PC-3 (cell line): Measurements from ENCODE around the gene CPSF4. TPM values are rescaled to one million over a fixed set of nuclear protein-coding genes. Genes with fewer than 3 reads are reported as not detected.
"Not testable (repeated sequence)": the region's sequence is repeated elsewhere in the genome, so short reads cannot be mapped to it uniquely, and the experiment has no call there.

Experiments
- ATAC-seq: fragments of 200-7000 bp; cut with Tn5 transposase; 2 replicates; pipeline ENCODE4 v1.9.1; 2020; ENCODE audit warnings: mild to moderate bottlenecking, moderate library complexity
- BruUV-seq: library from RNA; stranded (reverse); fragments of 400-500 nt; replicated peaks from 2 replicates; lab custom pipeline; 2021; lab: Mats Ljungman, UMichigan
- CTCF ChIA-PET: fragments of 300-600 bp; sonication (Branson Sonifier 250); formaldehyde crosslinking; loops from one replicate; lab custom pipeline; 2022; ENCODE audit warnings: antibody characterized with exemption; lab: Charles Lee
- POLR2A ChIA-PET: fragments of 300-600 bp; sonication (Branson Sonifier 250); formaldehyde crosslinking; loops from one replicate; lab custom pipeline; 2022; ENCODE audit warnings: antibody characterized with exemption; ENCODE audit not compliant: unreplicated experiment; lab: Charles Lee
- DNase-seq: peaks from one replicate; pipeline ENCODE4 v3.0.0-alpha.2; 2015
- H2AFZ ChIP-seq: fragments of 300-600 bp; sonication (generic); 2 replicates; pipeline ENCODE4 v1.6.0; 2016; ENCODE audit warnings: antibody characterized with exemption, low read length
- H3F3A ChIP-seq: fragments of 300-600 bp; sonication (generic); one replicate; pipeline ENCODE4 v1.6.0; 2017; ENCODE audit warnings: antibody characterized with exemption, low read length, control low read depth, mild to moderate bottlenecking; ENCODE audit not compliant: unreplicated experiment
- H3K27ac ChIP-seq: fragments of 300-600 bp; sonication (generic); 2 replicates; pipeline ENCODE4 v1.5.1; 2016; ENCODE audit warnings: mild to moderate bottlenecking, low read length
- H3K27me3 ChIP-seq: fragments of 300-600 bp; sonication (generic); 2 replicates; pipeline ENCODE4 v1.6.1; 2016; ENCODE audit warnings: low read length, mixed read lengths
- H3K36me3 ChIP-seq: fragments of 300-600 bp; sonication (generic); 2 replicates; pipeline ENCODE4 v1.6.1; 2016; ENCODE audit warnings: low read depth, mixed run types, low read length, mixed read lengths
- H3K4me1 ChIP-seq: fragments of 300-600 bp; sonication (generic); 2 replicates; pipeline ENCODE4 v1.5.1; 2016; ENCODE audit warnings: low read length; ENCODE audit not compliant: insufficient read depth
- H3K4me2 ChIP-seq: fragments of 300-600 bp; sonication (generic); 2 replicates; pipeline ENCODE4 v1.6.0; 2016; ENCODE audit warnings: low read length
- H3K4me3 ChIP-seq: fragments of 300-600 bp; sonication (generic); 2 replicates; pipeline ENCODE4 v1.5.1; 2016; ENCODE audit warnings: mild to moderate bottlenecking, low read length, mixed read lengths
- H3K79me2 ChIP-seq: fragments of 300-600 bp; sonication (generic); 2 replicates; pipeline ENCODE4 v1.6.1; 2017; ENCODE audit warnings: low read length, mixed read lengths
- H3K9ac ChIP-seq: fragments of 300-600 bp; sonication (generic); 2 replicates; pipeline ENCODE4 v1.6.0; 2016; ENCODE audit warnings: mild to moderate bottlenecking, low read length
- H3K9me2 ChIP-seq: fragments of 300-600 bp; sonication (generic); replicated peaks from 2 replicates; pipeline ENCODE4 v1.6.1; 2016; ENCODE audit warnings: mixed run types, low read length, mixed read lengths
- H3K9me3 ChIP-seq: fragments of 300-600 bp; sonication (generic); 2 replicates; pipeline ENCODE4 v1.6.1; 2016; ENCODE audit warnings: low read length, mixed read lengths
- H4K20me1 ChIP-seq: fragments of 300-600 bp; sonication (generic); 2 replicates; pipeline ENCODE4 v1.6.1; 2016; ENCODE audit warnings: low read length, mixed read lengths
- CTCF ChIP-seq: fragments of 300-600 bp; sonication (generic); conservative IDR thresholded peaks from 2 replicates; pipeline ENCODE4 v1.5.1; 2017; ENCODE audit warnings: antibody characterized with exemption, low read depth, mild to moderate bottlenecking, low read length
- EZH2 ChIP-seq: fragments of 300-600 bp; sonication (generic); IDR thresholded peaks from one replicate; pipeline ENCODE4 v1.6.1; 2017; ENCODE audit warnings: antibody characterized with exemption, mild to moderate bottlenecking, low read length; ENCODE audit not compliant: unreplicated experiment
- EZH2phosphoT487 ChIP-seq: fragments of 300-600 bp; sonication (generic); IDR thresholded peaks from 2 replicates; pipeline ENCODE4 v1.6.1; 2018; ENCODE audit warnings: mild to moderate bottlenecking, antibody characterized with exemption, low read length, borderline replicate concordance
- intact Hi-C: fragments of 100-400 bp; cut with micrococcal nuclease; formaldehyde crosslinking; loops from 2 replicates; pipeline ENCODE4 v1.9.0; 2023
- total RNA-seq: library from RNA; depleted of rRNA; stranded (reverse); fragments of >200 nt; gene quantifications from 2 replicates; pipeline ENCODE4 v1.2.3, GENCODE V29; 2014

Gene CPSF4
- total RNA-seq, 1 experiment from 2014 or later: 65.3 TPM

GRCh38 chr7:99409806-99410205 is 28.9 kb upstream of the CPSF4 start:
- Histone ChIP-seq H3K4me3 (peak overlapping the region; percentile 90), H3K4me2 (peak overlapping the region; percentile 91), H3K9me3 (no peaks in the 10 kb centered on the region), H3K9me2 (no peaks in the 10 kb centered on the region), H4K20me1 (peaks cover 13% of the 10 kb centered on the region), H3K27me3 (no peaks in the 10 kb centered on the region), H3K9ac (peak overlapping the region; percentile 98), H3F3A (no peaks in the 10 kb centered on the region), H3K27ac (no peak overlapping the region), H3K4me1 (peaks cover 22% of the 10 kb centered on the region), H3K36me3 (peaks cover 38% of the 10 kb centered on the region), H3K79me2 (peaks cover 62% of the 10 kb centered on the region), H2AFZ (no peak overlapping the region)
- TF ChIP-seq CTCF (no peak), EZH2phosphoT487 (no peak), EZH2 (no peak)
- CTCF ChIA-PET: no interaction called here
- no peak for ATAC-seq
- intact Hi-C loops: loop anchor here (2.0 to 5.0 kb wide), 2 partner anchors 29 to 672 kb away; partner anchors contain the start of genes CPSF4, PTCD1 and ZNF3
- no peak for DNase-seq
- POLR2A ChIA-PET: no interaction called here
- no TSS peak for BruUV-seq

- no peak for TF ChIP-seq EZH2phosphoT487
- no peak for TF ChIP-seq EZH2
- TF ChIP-seq CTCF: no peak
- H3K4me2 ChIP-seq: peak overlapping the region; percentile 91; the same call in 1 of the 2 replicates
Observed at GRCh38 chr7:99410635-99411034, 28.1 kb upstream of the CPSF4 start.

GRCh38 chr7:99415513-99416127 is 23.1 kb upstream of the CPSF4 start:
- peaks cover 60% of the 10 kb centered on the region for H3K36me3 ChIP-seq
- H4K20me1 ChIP-seq, H3F3A ChIP-seq, H3K9ac ChIP-seq, H3K4me1 ChIP-seq, H3K4me2 ChIP-seq, H3K79me2 ChIP-seq, ATAC-seq, H3K9me2 ChIP-seq, H2AFZ ChIP-seq, H3K4me3 ChIP-seq, BruUV-seq, H3K27me3 ChIP-seq, H3K9me3 ChIP-seq, intact Hi-C loops, H3K27ac ChIP-seq: not testable (repeated sequence)
- ChIA-PET CTCF (interaction anchor here (0.7 kb wide), 2 partner anchors 40 to 637 kb away, joined by 7 to 9 read pairs; no protein-coding TSS in a partner anchor), POLR2A (interaction anchor here (0.6 kb wide), 2 partner anchors 472 to 580 kb away, joined by 4 to 6 read pairs; no protein-coding TSS in a partner anchor)
- TF ChIP-seq CTCF: peak; percentile 49
- peak; percentile 69 for DNase-seq

More at GRCh38 chr7:99410635-99411034, 28.1 kb upstream of the CPSF4 start:
- intact Hi-C loops: no loop called here
- Histone ChIP-seq H3K27me3 (no peaks in the 10 kb centered on the region), H3K27ac (no peak overlapping the region), H3K9ac (no peak overlapping the region), H3K9me2 (no peaks in the 10 kb centered on the region), H3K79me2 (peaks cover 54% of the 10 kb centered on the region), H4K20me1 (peaks cover 13% of the 10 kb centered on the region), H3F3A (no peaks in the 10 kb centered on the region), H3K4me1 (peaks cover 22% of the 10 kb centered on the region), H3K36me3 (peaks cover 41% of the 10 kb centered on the region), H3K9me3 (no peaks in the 10 kb centered on the region), H3K4me3 (no peak overlapping the region; the same call in 1 of the 2 replicates), H2AFZ (no peak overlapping the region)
- CTCF ChIA-PET: no interaction called here
- no TSS peak for BruUV-seq
- POLR2A ChIA-PET: no interaction called here
- no peak for ATAC-seq
- DNase-seq: no peak
